ENCODE results near the gene BCAS4.

GRCh38 chr20:50877232-50877743, 82.4 kb downstream of the BCAS4 start:
- no peak for TF ChIP-seq CTCF (IDR thresholded peaks at IDR 0.05)
- TF ChIP-seq JUN (CRISPR knock-in tag; IDR thresholded peaks at IDR 0.05), result no peak
- TF ChIP-seq MAX (CRISPR knock-in tag; IDR thresholded peaks at IDR 0.05), result no peak
- no peak for TF ChIP-seq NFYB (CRISPR knock-in tag; conservative IDR thresholded peaks at IDR 0.05; ENCODE audit: low read depth)
- TF ChIP-seq TCF7 (CRISPR knock-in tag; IDR thresholded peaks at IDR 0.05; ENCODE audit: low read depth), result no peak
- no peak for TF ChIP-seq ARID4B (CRISPR knock-in tag; IDR thresholded peaks at IDR 0.05; ENCODE audit: borderline replicate concordance)
- TF ChIP-seq PRRX2 (CRISPR knock-in tag; IDR thresholded peaks at IDR 0.05), result no peak
- no peak for TF ChIP-seq AFF4 (CRISPR knock-in tag; IDR thresholded peaks at IDR 0.05; ENCODE audit: borderline replicate concordance)
- no peak for TF ChIP-seq ZNF232 (CRISPR knock-in tag; IDR thresholded peaks at IDR 0.05)
- TF ChIP-seq ESRRA (CRISPR knock-in tag; IDR thresholded peaks at IDR 0.05; ENCODE audit: borderline replicate concordance), result no peak
- TF ChIP-seq ZNF263 (CRISPR knock-in tag; IDR thresholded peaks at IDR 0.05; ENCODE audit: low read depth), result no peak
